Kidney glomerular epithelial cell (primary cell): Measurements from ENCODE around the gene PLEKHJ1.

Experiments used
- DNase-seq: peaks from one replicate; lab custom pipeline; 2025; lab: John Stamatoyannopoulos, UW

PLEKHJ1 gene

GRCh38 chr19:2234996-2235380 is 1.1 kb downstream of the PLEKHJ1 start:
- no peak for DNase-seq

GRCh38 chr19:2233601-2234280 is 2.4 kb downstream of the PLEKHJ1 start:
- DNase-seq, result no peak

- no peak for DNase-seq
Observed at GRCh38 chr19:2232286-2233151, 3.6 kb downstream of the PLEKHJ1 start.

- DNase-seq, result no peak
Observed at GRCh38 chr19:2231621-2232221, 4.4 kb downstream of the PLEKHJ1 start.

- no peak for DNase-seq
Observed at GRCh38 chr19:2230807-2231533, 5.2 kb downstream of the PLEKHJ1 start.

- no peak for DNase-seq
Observed at GRCh38 chr19:2230033-2230531, 6.0 kb downstream of the PLEKHJ1 start.

- DNase-seq, result no peak
Observed at GRCh38 chr19:2229103-2230032, 6.8 kb downstream of the PLEKHJ1 start.

- no peak for DNase-seq
Observed at GRCh38 chr19:2228157-2229030, 7.7 kb downstream of the PLEKHJ1 start.

GRCh38 chr19:2227415-2228156 is 8.5 kb downstream of the PLEKHJ1 start:
- no peak for DNase-seq

GRCh38 chr19:2226840-2227360 is 9.2 kb downstream of the PLEKHJ1 start:
- no peak for DNase-seq

- no peak for DNase-seq
Observed at GRCh38 chr19:2226051-2226839, 9.9 kb downstream of the PLEKHJ1 start.

- no peak for DNase-seq
Observed at GRCh38 chr19:2225415-2226050, 10.6 kb downstream of the PLEKHJ1 start.

- no peak for DNase-seq
Observed at GRCh38 chr19:2224754-2225349, 11.3 kb downstream of the PLEKHJ1 start.

GRCh38 chr19:2223959-2224358 is 12.2 kb downstream of the PLEKHJ1 start:
- no peak for DNase-seq

- no peak for DNase-seq
Observed at GRCh38 chr19:2223391-2223790, 12.7 kb downstream of the PLEKHJ1 start.

GRCh38 chr19:2221918-2222317 is 14.2 kb downstream of the PLEKHJ1 start:
- DNase-seq, result no peak

- DNase-seq, result no peak
Observed at GRCh38 chr19:2221250-2221831, 14.8 kb downstream of the PLEKHJ1 start.
